Transverse colon (tissue), 4 donors: ENCODE measurements around the gene ITGA4. TPM values are rescaled to one million over a fixed set of nuclear protein-coding genes. Genes with fewer than 3 reads are reported as not detected.

ENCODE experiments used
- DNase-seq: peaks from one replicate; pipeline ENCODE4 v3.0.0-alpha.2; 2019
- H3K27ac ChIP-seq, 4 donors: fragments of 200-600 bp; sonication (generic); 2 replicates each; pipeline ENCODE4 v1.5.1; 2016 to 2018; ENCODE audit warnings: inconsistent platforms in 4 of 4
- H3K27me3 ChIP-seq: fragments of 200-600 bp; sonication (generic); 2 replicates; pipeline ENCODE4 v1.5.1; 2017; ENCODE audit warnings: inconsistent platforms
- H3K36me3 ChIP-seq, 4 donors: fragments of 200-600 bp; sonication (generic); 2 replicates each; pipeline ENCODE4 v1.5.1; 2017 to 2019; ENCODE audit warnings: inconsistent platforms in 4 of 4
- H3K4me1 ChIP-seq, 4 donors: fragments of 200-600 bp; sonication (generic); 2 replicates each; pipeline ENCODE4 v1.5.1; 2017 to 2020; ENCODE audit warnings: inconsistent platforms in 4 of 4
- H3K4me3 ChIP-seq, 4 donors: fragments of 200-600 bp; sonication (generic); 1 replicate in 1 of 4; 2 replicates in 3 of 4; pipeline versions ENCODE4 v1.5.1 to v1.6.1; 2017 to 2019; ENCODE audit warnings: inconsistent platforms in 4 of 4
- H3K9me3 ChIP-seq, 2 donors: fragments of 200-600 bp; sonication (generic); 2 replicates each; pipeline ENCODE4 v1.5.1; 2017 to 2019; ENCODE audit warnings: inconsistent platforms in 2 of 2
- EP300 ChIP-seq: sonication (generic); formaldehyde crosslinking; IDR thresholded peaks from one replicate; pipeline ENCODE4 v1.6.1; 2017; ENCODE audit warnings: antibody characterized with exemption, low read depth
- POLR2A ChIP-seq: fragments of 450-650 bp; IDR thresholded peaks from one replicate; pipeline ENCODE4 v1.6.1; 2016; ENCODE audit warnings: antibody characterized with exemption, mild to moderate bottlenecking, moderate library complexity
- POLR2AphosphoS5 ChIP-seq, 3 donors: sonication (generic); formaldehyde crosslinking; IDR thresholded peaks; one replicate each; pipeline ENCODE4 v1.6.1; 2016; ENCODE audit warnings: antibody characterized with exemption in 3 of 3
- whole genome bisulfite sequencing, 2 donors: methylation state at CpG; one replicate each; pipeline ENCODE4 v1.1.5; 2018; ENCODE audit warnings: low coverage in 1 of 2; 5-methylcytosine and 5-hydroxymethylcytosine counted together
- in situ Hi-C, 4 donors: fragments of 200-750 bp; cut with MboI; loops; one replicate each; pipeline versions ENCODE4 v1.15.0 to v1.15.1; 2017; ENCODE audit warnings: low sequenced_read_pairs in 3 of 4, low pct_ligation_motif_present in 1 of 4, low pct_unique_long_range_greater_than_20kb in 1 of 4
- intact Hi-C: fragments of 100-400 bp; cut with DNase I; formaldehyde crosslinking; loops from one replicate; pipeline ENCODE4 v1.15.1; 2023; ENCODE audit warnings: low total_unique reads
- total RNA-seq, 4 donors: library from RNA; depleted of rRNA; stranded (reverse); fragments of >200 nt; gene quantifications; one replicate each; pipeline ENCODE4 v1.1.0, GENCODE V29; 2016
- TF ChIP-seq, protein P1 (sequence below), 5 experiments: fragments of 200-600 bp in 3 of 5; fragments of 450-650 bp in 2 of 5; sonication (generic) in 3 of 5; IDR thresholded peaks; 1 replicate in 2 of 5; 2 replicates in 3 of 5; pipeline ENCODE4 v1.5.1; 2016 to 2017; ENCODE audit warnings: antibody characterized with exemption in 5 of 5, inconsistent platforms in 3 of 5, mild to moderate bottlenecking in 2 of 5, moderate library complexity in 1 of 5

ITGA4 gene
- total RNA-seq, 4 donors from 2014 or later: 1.1 to 30.8 (median 5.1) TPM

DNA sequence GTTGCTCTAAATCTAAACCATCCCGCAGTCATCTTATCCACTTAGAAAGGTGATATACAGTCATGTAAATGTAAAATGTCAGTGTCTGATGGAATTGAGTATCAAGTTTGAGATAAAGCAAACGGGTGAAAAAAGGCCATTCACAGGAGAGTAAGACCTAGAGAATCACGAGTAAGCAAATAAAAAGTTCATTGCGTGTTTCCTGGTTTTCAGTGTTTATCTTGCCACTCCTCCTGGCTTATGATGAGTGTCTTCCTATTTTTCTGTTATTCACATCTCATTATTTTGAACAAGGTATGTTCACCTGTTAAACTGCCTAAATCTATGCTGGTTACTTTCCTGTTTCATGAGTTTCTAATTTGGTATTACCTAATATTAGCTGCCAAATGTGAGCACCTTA is 68.8 kb downstream of the ITGA4 start:
- no peaks in the 10 kb centered on the region for H3K36me3 ChIP-seq
- no peaks in the 10 kb centered on the region for H3K27me3 ChIP-seq
- TF ChIP-seq POLR2AphosphoS5 (IDR thresholded peaks at IDR 0.05) (no peak), EP300 (no peak), POLR2A (no peak)
- TF ChIP-seq, protein P1, sequence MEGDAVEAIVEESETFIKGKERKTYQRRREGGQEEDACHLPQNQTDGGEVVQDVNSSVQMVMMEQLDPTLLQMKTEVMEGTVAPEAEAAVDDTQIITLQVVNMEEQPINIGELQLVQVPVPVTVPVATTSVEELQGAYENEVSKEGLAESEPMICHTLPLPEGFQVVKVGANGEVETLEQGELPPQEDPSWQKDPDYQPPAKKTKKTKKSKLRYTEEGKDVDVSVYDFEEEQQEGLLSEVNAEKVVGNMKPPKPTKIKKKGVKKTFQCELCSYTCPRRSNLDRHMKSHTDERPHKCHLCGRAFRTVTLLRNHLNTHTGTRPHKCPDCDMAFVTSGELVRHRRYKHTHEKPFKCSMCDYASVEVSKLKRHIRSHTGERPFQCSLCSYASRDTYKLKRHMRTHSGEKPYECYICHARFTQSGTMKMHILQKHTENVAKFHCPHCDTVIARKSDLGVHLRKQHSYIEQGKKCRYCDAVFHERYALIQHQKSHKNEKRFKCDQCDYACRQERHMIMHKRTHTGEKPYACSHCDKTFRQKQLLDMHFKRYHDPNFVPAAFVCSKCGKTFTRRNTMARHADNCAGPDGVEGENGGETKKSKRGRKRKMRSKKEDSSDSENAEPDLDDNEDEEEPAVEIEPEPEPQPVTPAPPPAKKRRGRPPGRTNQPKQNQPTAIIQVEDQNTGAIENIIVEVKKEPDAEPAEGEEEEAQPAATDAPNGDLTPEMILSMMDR (IDR thresholded peaks at IDR 0.05): no peak
- H3K4me3 ChIP-seq: no peak overlapping the region
- H3K4me1 ChIP-seq: no peaks in the 10 kb centered on the region
- in situ Hi-C loops (no loop called here), intact Hi-C loops (no loop called here)
- no peak for DNase-seq
- H3K9me3 ChIP-seq: no peaks in the 10 kb centered on the region
- WGBS, 2 donors: 47 to 49% methylated on average over 4 of the region's 4 CpGs
- H3K27ac ChIP-seq: no peak overlapping the region

DNA sequence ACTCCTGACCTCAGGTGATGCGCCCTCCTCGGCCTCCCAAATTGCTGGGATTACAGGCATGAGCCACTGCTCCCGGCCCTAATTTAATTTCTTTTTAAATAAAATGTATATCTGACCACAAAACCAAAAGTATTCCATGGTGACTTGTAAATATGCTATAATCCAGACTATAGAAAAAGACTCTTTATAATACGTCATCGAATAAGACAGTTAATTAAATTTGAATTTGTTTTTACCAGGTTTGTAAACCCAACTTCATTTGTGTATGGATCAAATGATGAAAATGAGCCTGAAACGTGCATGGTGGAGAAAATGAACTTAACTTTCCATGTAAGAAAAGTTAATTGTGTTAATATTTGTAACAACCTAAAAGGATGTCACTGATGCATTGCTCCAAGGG is 69.9 kb downstream of the ITGA4 start:
- Histone ChIP-seq H3K36me3 (no peaks in the 10 kb centered on the region), H3K27me3 (no peaks in the 10 kb centered on the region), H3K4me1 (no peaks in the 10 kb centered on the region), H3K9me3 (no peaks in the 10 kb centered on the region), H3K27ac (no peak overlapping the region), H3K4me3 (no peak overlapping the region)
- in situ Hi-C loops (no loop called here), intact Hi-C loops (no loop called here)
- 92 to 93% methylated on average over 6 of the region's 6 CpGs for WGBS, 2 donors
- DNase-seq: no peak
- TF ChIP-seq EP300 (no peak), POLR2A (no peak), POLR2AphosphoS5 (IDR thresholded peaks at IDR 0.05) (no peak)
- TF ChIP-seq, protein P1 (IDR thresholded peaks at IDR 0.05): no peak

DNA sequence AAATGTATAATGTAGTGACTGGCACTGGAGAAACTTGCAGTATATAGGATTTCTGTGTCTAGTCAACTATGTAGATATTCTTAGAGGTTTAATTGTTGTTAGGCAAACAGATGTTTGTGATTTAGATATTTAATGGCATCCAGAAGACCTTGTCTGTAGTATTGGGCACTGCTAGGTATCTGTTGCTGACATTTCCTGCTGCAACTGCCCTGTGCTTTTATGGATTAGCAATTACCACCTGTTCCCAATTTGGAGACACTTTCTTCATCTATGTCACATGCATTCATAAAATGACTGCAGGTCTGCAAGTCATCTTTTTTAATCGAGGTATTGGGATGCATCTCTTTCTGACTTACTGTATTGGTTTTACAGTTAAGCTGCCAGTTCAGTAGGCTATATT is 71.3 kb downstream of the ITGA4 start:
- Histone ChIP-seq H3K27ac (no peak overlapping the region), H3K4me1 (no peaks in the 10 kb centered on the region), H3K27me3 (no peaks in the 10 kb centered on the region), H3K36me3 (no peaks in the 10 kb centered on the region), H3K9me3 (no peaks in the 10 kb centered on the region), H3K4me3 (no peak overlapping the region)
- in situ Hi-C loops: no loop called here
- no peak for DNase-seq
- intact Hi-C loops: no loop called here
- TF ChIP-seq, protein P1 (IDR thresholded peaks at IDR 0.05): no peak
- TF ChIP-seq POLR2AphosphoS5 (IDR thresholded peaks at IDR 0.05) (no peak), POLR2A (no peak), EP300 (no peak)
- WGBS, 2 donors: 64 to 89% methylated on average over 1 of the region's 1 CpG

DNA sequence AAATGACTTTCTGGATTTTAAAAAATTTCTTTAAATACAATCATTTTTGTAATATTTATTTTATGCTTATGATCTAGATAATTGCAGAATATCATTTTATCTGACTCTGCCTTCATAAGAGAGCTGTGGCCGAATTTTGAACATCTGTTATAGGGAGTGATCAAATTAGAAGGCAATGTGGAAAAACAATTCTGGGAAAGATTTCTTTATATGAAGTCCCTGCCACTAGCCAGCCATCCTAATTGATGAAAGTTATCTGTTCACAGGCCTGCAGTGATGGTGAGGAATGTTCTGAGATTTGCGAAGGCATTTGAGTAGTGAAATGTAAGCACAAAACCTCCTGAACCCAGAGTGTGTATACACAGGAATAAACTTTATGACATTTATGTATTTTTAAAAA is 79.5 kb downstream of the ITGA4 start:
- Histone ChIP-seq H3K27ac (no peak overlapping the region), H3K9me3 (no peaks in the 10 kb centered on the region), H3K27me3 (no peaks in the 10 kb centered on the region), H3K4me3 (no peak overlapping the region), H3K36me3 (no peaks in the 10 kb centered on the region), H3K4me1 (no peaks in the 10 kb centered on the region)
- no peak for DNase-seq
- TF ChIP-seq EP300 (no peak), POLR2A (no peak), POLR2AphosphoS5 (IDR thresholded peaks at IDR 0.05) (no peak)
- TF ChIP-seq, protein P1 (IDR thresholded peaks at IDR 0.05): no peak
- in situ Hi-C loops: no loop called here
- WGBS, 2 donors: 90% methylated on average over 2 of the region's 2 CpGs
- intact Hi-C loops: no loop called here
